Neural progenitor cell (in vitro differentiated cells): ENCODE data around the gene METTL1. TPM values are rescaled to one million over a fixed set of nuclear protein-coding genes. Genes with fewer than 3 reads are reported as not detected.
"Not testable (repeated sequence)": the region's sequence is repeated elsewhere in the genome, so short reads cannot be mapped to it uniquely, and the experiment has no call there.

Experiments
- DNase-seq: peaks from one replicate; pipeline ENCODE4 v3.0.0-alpha.2; 2016; ENCODE audit warnings: low spot score
- H2AFZ ChIP-seq: fragments of 200-600 bp; sonication (generic); replicated peaks from 2 replicates; pipeline ENCODE4 v1.6.1; 2016; ENCODE audit warnings: antibody characterized with exemption
- H3F3A ChIP-seq: fragments of 200-600 bp; sonication (generic); 2 replicates; pipeline ENCODE4 v1.6.1; 2016; ENCODE audit warnings: antibody characterized with exemption, low read depth
- H3K27ac ChIP-seq: fragments of 200-600 bp; sonication (generic); 2 replicates; pipeline ENCODE4 v1.5.1; 2016; ENCODE audit warnings: mild to moderate bottlenecking
- H3K27me3 ChIP-seq: fragments of 200-600 bp; sonication (generic); 2 replicates; pipeline ENCODE4 v1.6.1; 2016; ENCODE audit warnings: mild to moderate bottlenecking, moderate library complexity
- H3K36me3 ChIP-seq: fragments of 200-600 bp; sonication (generic); 2 replicates; pipeline ENCODE4 v1.5.1; 2016
- H3K4me1 ChIP-seq: fragments of 200-600 bp; sonication (generic); 2 replicates; pipeline ENCODE4 v1.6.1; 2016; ENCODE audit warnings: mixed run types
- H3K4me2 ChIP-seq: fragments of 200-600 bp; sonication (generic); 2 replicates; pipeline ENCODE4 v1.6.1; 2016
- H3K4me3 ChIP-seq: fragments of 200-600 bp; sonication (generic); 2 replicates; pipeline ENCODE4 v1.5.1; 2016
- H3K79me2 ChIP-seq: fragments of 200-600 bp; sonication (generic); 2 replicates; pipeline ENCODE4 v1.6.1; 2016; ENCODE audit warnings: low read depth
- H3K9ac ChIP-seq: fragments of 200-600 bp; sonication (generic); 2 replicates; pipeline ENCODE4 v1.6.1; 2016
- H3K9me3 ChIP-seq: fragments of 200-600 bp; sonication (generic); 2 replicates; pipeline ENCODE4 v1.5.1; 2016; ENCODE audit warnings: low read depth
- H4K20me1 ChIP-seq: fragments of 200-600 bp; sonication (generic); 2 replicates; pipeline ENCODE4 v1.6.1; 2016; ENCODE audit warnings: low read depth
- H3K27ac Mint-ChIP-seq: 3 replicates; pipeline ENCODE4 v1.8.0; 2021; ENCODE audit warnings: mixed read lengths
- H3K27me3 Mint-ChIP-seq: 2 replicates; pipeline ENCODE4 v1.8.0; 2022; ENCODE audit warnings: low read depth, mild to moderate bottlenecking, inconsistent platforms, moderate library complexity, mixed read lengths; ENCODE audit not compliant: insufficient read depth
- H3K36me3 Mint-ChIP-seq: 3 replicates; pipeline ENCODE4 v1.8.0; 2021; ENCODE audit warnings: mixed read lengths
- H3K4me1 Mint-ChIP-seq: 3 replicates; pipeline ENCODE4 v1.8.0; 2021; ENCODE audit warnings: mixed read lengths
- H3K4me3 Mint-ChIP-seq: 3 replicates; pipeline ENCODE4 v1.8.0; 2021; ENCODE audit warnings: mild to moderate bottlenecking, moderate library complexity, mixed read lengths
- H3K9me3 Mint-ChIP-seq: 3 replicates; pipeline ENCODE4 v1.8.0; 2020; ENCODE audit warnings: mixed read lengths
- EZH2 ChIP-seq: fragments of 200-600 bp; sonication (generic); IDR thresholded peaks from 2 replicates; pipeline ENCODE4 v1.6.1; 2017; ENCODE audit warnings: antibody characterized with exemption, mild to moderate bottlenecking, moderate library complexity
- EZH2phosphoT487 ChIP-seq: fragments of 200-600 bp; sonication (generic); IDR thresholded peaks from 2 replicates; pipeline ENCODE4 v1.6.1; 2017; ENCODE audit warnings: antibody characterized with exemption
- total RNA-seq: library from RNA; depleted of rRNA; stranded (reverse); fragments of >200 nt; gene quantifications from 2 replicates; pipeline ENCODE4 v1.2.3, GENCODE V29; 2015; ENCODE audit warnings: low replicate concordance
- TF ChIP-seq, protein P1 (sequence below): fragments of 200-600 bp; sonication (generic); IDR thresholded peaks from 2 replicates; pipeline ENCODE4 v1.5.1; 2017; ENCODE audit warnings: antibody characterized with exemption, mild to moderate bottlenecking

METTL1 gene
- 4.5 and 5.6 TPM in 2 replicates for total RNA-seq

DNA sequence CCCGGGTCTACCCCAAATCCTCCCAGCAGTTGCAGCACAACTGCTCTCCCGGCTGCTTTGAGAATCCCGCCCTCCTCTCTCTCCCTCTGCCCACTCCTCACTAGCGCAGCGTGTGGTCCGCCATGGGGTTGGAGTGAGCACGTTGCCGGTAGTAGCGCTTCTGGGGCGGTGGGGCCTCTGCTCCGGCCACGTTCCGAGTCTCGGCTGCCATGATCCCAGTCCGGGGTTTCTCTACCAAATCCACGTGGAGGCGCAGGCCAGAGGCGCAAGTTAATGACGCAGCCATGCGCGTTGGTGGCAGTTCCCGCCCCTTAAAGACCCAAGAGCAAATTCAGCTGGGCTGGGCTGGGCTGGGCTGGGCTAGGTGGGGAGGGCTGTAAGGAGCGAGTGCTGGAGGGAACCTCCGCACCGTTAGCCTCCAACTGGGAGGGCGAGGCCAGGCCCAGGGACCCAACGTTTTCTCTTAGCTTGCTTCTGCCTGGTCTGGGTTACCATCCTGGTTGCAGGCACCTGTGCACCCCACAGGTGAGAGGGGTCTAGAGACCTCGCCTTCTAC lies at the start of gene METTL1:
METTL1 (minus strand) TSS at position 233 of the 556 bp plus-strand sequence; CDS start at position 211, 22 bp downstream.
- Histone ChIP-seq H3K4me1 (peaks cover 8% of the 10 kb centered on the region), H3K4me2 (peak within 1 kb of the TSS; percentile 95), H3K79me2 (peaks cover 8% of the 10 kb centered on the region), H3F3A (peaks cover 24% of the 10 kb centered on the region), H3K4me3 (peak within 1 kb of the TSS; percentile 72), H2AFZ (peak within 1 kb of the TSS; percentile 90), H4K20me1 (peaks cover 6% of the 10 kb centered on the region), H3K9ac (peak within 1 kb of the TSS; percentile 77), H3K27ac (peak within 1 kb of the TSS; percentile 92), H3K27me3 (peaks cover 21% of the 10 kb centered on the region), H3K36me3 (no peaks in the 10 kb centered on the region), H3K9me3 (no peaks in the 10 kb centered on the region)
- peaks cover 2% of the 10 kb centered on the region for H3K9me3 Mint-ChIP-seq
- H3K4me3 Mint-ChIP-seq, result peak within 1 kb of the TSS; percentile 95
- H3K27ac Mint-ChIP-seq, result peak within 1 kb of the TSS; percentile 94
- TF ChIP-seq EZH2 (no peak), EZH2phosphoT487 (no peak)
- TF ChIP-seq, protein P1, sequence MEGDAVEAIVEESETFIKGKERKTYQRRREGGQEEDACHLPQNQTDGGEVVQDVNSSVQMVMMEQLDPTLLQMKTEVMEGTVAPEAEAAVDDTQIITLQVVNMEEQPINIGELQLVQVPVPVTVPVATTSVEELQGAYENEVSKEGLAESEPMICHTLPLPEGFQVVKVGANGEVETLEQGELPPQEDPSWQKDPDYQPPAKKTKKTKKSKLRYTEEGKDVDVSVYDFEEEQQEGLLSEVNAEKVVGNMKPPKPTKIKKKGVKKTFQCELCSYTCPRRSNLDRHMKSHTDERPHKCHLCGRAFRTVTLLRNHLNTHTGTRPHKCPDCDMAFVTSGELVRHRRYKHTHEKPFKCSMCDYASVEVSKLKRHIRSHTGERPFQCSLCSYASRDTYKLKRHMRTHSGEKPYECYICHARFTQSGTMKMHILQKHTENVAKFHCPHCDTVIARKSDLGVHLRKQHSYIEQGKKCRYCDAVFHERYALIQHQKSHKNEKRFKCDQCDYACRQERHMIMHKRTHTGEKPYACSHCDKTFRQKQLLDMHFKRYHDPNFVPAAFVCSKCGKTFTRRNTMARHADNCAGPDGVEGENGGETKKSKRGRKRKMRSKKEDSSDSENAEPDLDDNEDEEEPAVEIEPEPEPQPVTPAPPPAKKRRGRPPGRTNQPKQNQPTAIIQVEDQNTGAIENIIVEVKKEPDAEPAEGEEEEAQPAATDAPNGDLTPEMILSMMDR, result no peak
- H3K4me1 Mint-ChIP-seq, result peaks cover 20% of the 10 kb centered on the region
- H3K36me3 Mint-ChIP-seq, result peaks cover 12% of the 10 kb centered on the region
- peaks cover 5% of the 10 kb centered on the region for H3K27me3 Mint-ChIP-seq
- peak; percentile 97 for DNase-seq

DNA sequence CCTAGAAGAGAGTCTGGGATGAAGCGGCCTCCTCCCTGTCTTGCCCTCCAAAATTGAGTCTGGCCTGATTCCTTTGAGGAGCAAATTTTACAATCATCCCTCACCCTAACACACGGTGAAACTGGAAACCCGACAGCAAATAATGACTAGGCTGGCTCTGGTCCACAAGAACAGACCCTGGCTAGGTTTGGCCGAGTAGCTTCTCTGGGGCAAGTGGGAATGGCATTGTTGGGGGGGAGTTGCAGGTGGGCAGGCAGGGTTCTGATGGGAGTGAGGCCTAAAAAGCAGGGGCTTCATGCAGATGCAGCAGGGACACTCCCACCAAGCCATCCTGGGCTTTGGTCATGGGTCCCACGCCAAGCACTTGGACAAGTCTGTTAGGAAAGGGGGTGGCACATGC lies 49.1 kb upstream of the METTL1 start:
- H2AFZ ChIP-seq, H3K9me3 Mint-ChIP-seq, H3K27me3 ChIP-seq, H3K4me1 Mint-ChIP-seq, H3K79me2 ChIP-seq, H3K9me3 ChIP-seq, H3K4me3 Mint-ChIP-seq, H3K27ac ChIP-seq, H3K27me3 Mint-ChIP-seq, H4K20me1 ChIP-seq, H3K4me3 ChIP-seq, H3K9ac ChIP-seq, DNase-seq, H3K4me1 ChIP-seq, H3K27ac Mint-ChIP-seq, H3K4me2 ChIP-seq, H3K36me3 ChIP-seq: not testable (repeated sequence)
- peaks cover 28% of the 10 kb centered on the region for H3K36me3 Mint-ChIP-seq
- peaks cover 19% of the 10 kb centered on the region for H3F3A ChIP-seq

DNA sequence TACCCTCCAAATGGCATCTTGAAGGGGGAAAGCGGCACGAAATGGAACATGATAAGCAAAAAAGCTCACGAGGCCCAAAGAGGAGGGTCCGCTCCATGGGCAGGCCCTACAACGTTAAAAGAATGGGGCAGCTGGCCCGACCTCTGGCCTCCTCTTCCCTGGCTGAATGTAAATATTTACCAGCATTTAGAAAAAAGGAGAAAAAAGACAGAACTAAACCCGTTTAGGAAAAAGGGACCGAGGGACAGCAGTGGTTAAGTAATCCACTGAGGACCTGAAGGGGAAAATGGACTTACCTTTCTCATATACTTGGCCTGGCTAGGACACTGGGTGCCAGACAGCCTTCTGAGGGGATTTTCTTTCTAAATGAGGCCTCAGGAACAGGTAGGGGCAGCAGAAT lies 48.2 kb upstream of the METTL1 start:
- H3K79me2 ChIP-seq, H3K4me2 ChIP-seq, H4K20me1 ChIP-seq, H3K27ac Mint-ChIP-seq, H2AFZ ChIP-seq, H3K9me3 ChIP-seq, H3K27ac ChIP-seq, H3K9me3 Mint-ChIP-seq, H3K36me3 ChIP-seq, DNase-seq, H3K4me3 ChIP-seq, H3K27me3 ChIP-seq, H3K4me1 ChIP-seq, H3K9ac ChIP-seq, H3K4me1 Mint-ChIP-seq, H3K27me3 Mint-ChIP-seq, H3K4me3 Mint-ChIP-seq: not testable (repeated sequence)
- H3F3A ChIP-seq, result peaks cover 19% of the 10 kb centered on the region
- peaks cover 21% of the 10 kb centered on the region for H3K36me3 Mint-ChIP-seq

DNA sequence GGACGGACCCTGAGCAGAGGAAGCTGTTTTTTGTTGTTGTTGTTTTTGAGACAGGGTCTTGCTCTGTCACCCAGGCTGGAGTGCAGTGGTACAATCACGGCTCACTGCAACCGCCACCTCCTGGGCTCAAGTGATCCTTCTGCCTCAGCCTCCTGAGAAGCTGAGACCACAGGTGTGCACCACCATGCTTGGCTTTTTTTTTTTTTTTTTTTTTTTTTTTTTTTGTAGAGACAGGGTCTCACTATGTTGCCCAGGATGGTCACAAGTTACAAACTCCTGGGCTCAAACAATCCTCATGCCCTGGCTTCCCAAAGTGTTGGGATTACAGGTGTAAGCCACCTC lies 46.1 kb upstream of the METTL1 start:
- H4K20me1 ChIP-seq, H3K4me1 Mint-ChIP-seq, H3K27me3 ChIP-seq, H3K27ac ChIP-seq, H3K4me3 Mint-ChIP-seq, H3K4me2 ChIP-seq, H3K27ac Mint-ChIP-seq, H3K9me3 Mint-ChIP-seq, H3K4me3 ChIP-seq, H3K27me3 Mint-ChIP-seq, H3K9ac ChIP-seq, H3K36me3 ChIP-seq, H3K79me2 ChIP-seq, H3K4me1 ChIP-seq, H2AFZ ChIP-seq, H3K9me3 ChIP-seq, DNase-seq: not testable (repeated sequence)
- peaks cover 11% of the 10 kb centered on the region for H3K36me3 Mint-ChIP-seq
- peaks cover 19% of the 10 kb centered on the region for H3F3A ChIP-seq

DNA sequence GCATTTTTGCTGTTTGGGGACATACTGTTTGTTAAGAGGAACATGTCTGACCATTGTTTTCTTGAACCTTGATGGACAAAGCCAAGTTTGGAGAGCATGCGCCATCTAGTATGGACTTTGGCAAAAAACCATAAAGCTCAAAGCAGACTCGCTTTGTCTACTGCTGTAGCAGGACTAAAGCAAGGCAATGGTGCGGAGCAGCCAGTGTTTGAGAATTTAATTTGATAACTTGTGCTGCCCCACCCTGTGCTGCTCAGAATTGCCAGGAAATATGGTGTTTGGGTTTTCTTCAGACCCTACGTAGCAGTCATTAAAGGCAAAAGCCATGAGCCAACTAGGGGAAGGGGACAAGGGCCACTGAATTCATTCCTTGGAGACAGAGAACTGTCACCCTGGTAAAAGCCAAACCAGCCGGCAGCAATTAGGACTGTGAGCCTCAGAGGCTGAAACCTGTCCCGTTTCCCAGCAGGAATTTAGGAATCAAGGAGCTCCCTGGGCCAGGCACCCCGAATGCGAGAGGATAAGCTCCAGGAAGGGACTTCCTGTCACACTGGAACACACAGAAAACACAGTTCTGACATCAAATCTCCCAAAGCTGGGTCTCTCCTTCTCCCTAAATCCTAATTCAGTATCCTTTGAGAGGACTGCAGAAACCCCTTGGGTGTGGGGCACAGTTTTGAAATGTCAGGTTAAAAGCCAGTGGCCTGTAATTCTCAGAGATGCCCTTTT lies 45.5 kb upstream of the METTL1 start:
- Histone ChIP-seq H3K4me3 (no peak overlapping the region), H3K4me2 (no peak overlapping the region), H3K79me2 (no peaks in the 10 kb centered on the region), H3K27me3 (no peaks in the 10 kb centered on the region), H3K9me3 (no peaks in the 10 kb centered on the region), H3K36me3 (no peaks in the 10 kb centered on the region), H4K20me1 (no peaks in the 10 kb centered on the region), H2AFZ (no peak overlapping the region), H3K4me1 (no peaks in the 10 kb centered on the region), H3K9ac (no peak overlapping the region), H3K27ac (no peak overlapping the region), H3F3A (peaks cover 19% of the 10 kb centered on the region)
- TF ChIP-seq, protein P1, result no peak
- no peak for TF ChIP-seq EZH2
- TF ChIP-seq EZH2phosphoT487, result no peak
- Mint-ChIP-seq H3K27ac (no peak overlapping the region), H3K4me3 (no peak overlapping the region), H3K27me3 (no peaks in the 10 kb centered on the region), H3K4me1 (no peaks in the 10 kb centered on the region), H3K36me3 (peaks cover 7% of the 10 kb centered on the region), H3K9me3 (no peaks in the 10 kb centered on the region)
- DNase-seq, result no peak
